MCF 10A (cell line): ENCODE results near the gene RAB5B. TPM values are rescaled to one million over a fixed set of nuclear protein-coding genes. Genes with fewer than 3 reads are reported as not detected.
"Not testable (repeated sequence)": the region's sequence is repeated elsewhere in the genome, so short reads cannot be mapped to it uniquely, and the experiment has no call there.

Experiments used
- BruUV-seq: library from RNA; stranded (reverse); fragments of 400-500 nt; replicated peaks from 2 replicates; lab custom pipeline; 2021; lab: Mats Ljungman, UMichigan
- CTCF ChIA-PET: fragments of 300-600 bp; sonication (Branson Sonifier 250); formaldehyde crosslinking; extraction: SDS; loops from one replicate; lab custom pipeline; 2021; ENCODE audit warnings: antibody characterized with exemption, inconsistent platforms; lab: Yijun Ruan, JAX
- POLR2A ChIA-PET: fragments of 300-600, 350-650 bp; sonication (Branson Sonifier 250); formaldehyde crosslinking; extraction: SDS; loops from one replicate; lab custom pipeline; 2020; ENCODE audit warnings: antibody characterized with exemption, inconsistent platforms; lab: Yijun Ruan, JAX
- DNase-seq: peaks from one replicate; pipeline ENCODE4 v3.0.0-alpha.2; 2018; ENCODE audit not compliant: unreplicated experiment
- H3K27ac Mint-ChIP-seq: one replicate; pipeline ENCODE4 v1.8.0; 2022; ENCODE audit warnings: mild to moderate bottlenecking, low read depth, mixed read lengths; ENCODE audit not compliant: unreplicated experiment
- H3K27me3 Mint-ChIP-seq: one replicate; pipeline ENCODE4 v1.8.0; 2022; ENCODE audit warnings: mixed read lengths; ENCODE audit not compliant: insufficient read depth, unreplicated experiment
- H3K36me3 Mint-ChIP-seq: one replicate; pipeline ENCODE4 v1.8.0; 2022; ENCODE audit warnings: mild to moderate bottlenecking, moderate library complexity, mixed read lengths; ENCODE audit not compliant: insufficient read depth, unreplicated experiment
- H3K4me1 Mint-ChIP-seq: one replicate; pipeline ENCODE4 v1.8.0; 2022; ENCODE audit warnings: mixed read lengths; ENCODE audit not compliant: insufficient read depth, unreplicated experiment
- H3K4me3 Mint-ChIP-seq: one replicate; pipeline ENCODE4 v1.8.0; 2022; ENCODE audit warnings: mild to moderate bottlenecking, moderate library complexity, mixed read lengths; ENCODE audit not compliant: unreplicated experiment
- H3K9me3 Mint-ChIP-seq: one replicate; pipeline ENCODE4 v1.8.0; 2022; ENCODE audit warnings: mixed read lengths; ENCODE audit not compliant: unreplicated experiment
- intact Hi-C: fragments of 100-400 bp; cut with micrococcal nuclease; formaldehyde crosslinking; loops from 2 replicates; pipeline ENCODE4 v1.14.1; 2022
- total RNA-seq: library from RNA; stranded (reverse); gene quantifications from 2 replicates; pipeline ENCODE4 v1.2.3, GENCODE V29; 2022
- TF ChIP-seq, protein P1 (sequence below): fragments of 200-600 bp; IDR thresholded peaks from one replicate; pipeline ENCODE4 v1.8.0; 2022; ENCODE audit warnings: antibody characterized with exemption, mild to moderate bottlenecking; ENCODE audit not compliant: unreplicated experiment

The RAB5B gene
- total RNA-seq, 1 experiment from 2014 or later, result 67.4 TPM

DNA sequence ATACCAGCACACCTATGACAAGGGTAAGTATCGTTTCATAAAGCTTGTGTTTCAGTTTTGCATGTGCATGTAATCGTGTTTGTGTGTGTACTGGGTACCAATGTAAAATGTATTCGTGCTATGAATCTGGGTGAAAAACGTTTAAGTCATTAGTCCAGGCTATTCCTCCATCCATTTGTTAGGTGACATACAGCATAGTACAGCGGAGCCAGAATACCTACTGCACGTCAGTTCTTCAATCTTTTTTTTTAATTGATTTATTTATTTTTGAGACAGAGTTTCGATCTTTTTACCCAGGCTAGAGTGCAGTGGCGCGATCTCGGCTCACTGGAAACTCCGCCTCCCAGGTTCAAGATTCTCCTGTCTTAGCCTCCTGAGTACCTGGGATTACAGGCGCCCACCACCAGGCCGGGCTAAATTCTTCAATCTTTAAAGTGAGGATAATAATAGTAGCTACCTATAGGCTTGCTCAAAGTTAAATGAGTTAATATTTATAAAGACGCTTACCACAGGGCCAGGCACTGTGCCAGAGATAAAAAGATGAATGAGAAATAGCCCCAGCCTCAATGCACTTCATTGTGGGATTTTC, 67.2 kb downstream of the RAB5B start:
- intact Hi-C loops, result loop anchor here (1.0 to 5.0 kb wide), 5 partner anchors 45 to 302 kb away; partner anchors contain the start of genes ORMDL2 and SARNP
- TF ChIP-seq, protein P1, sequence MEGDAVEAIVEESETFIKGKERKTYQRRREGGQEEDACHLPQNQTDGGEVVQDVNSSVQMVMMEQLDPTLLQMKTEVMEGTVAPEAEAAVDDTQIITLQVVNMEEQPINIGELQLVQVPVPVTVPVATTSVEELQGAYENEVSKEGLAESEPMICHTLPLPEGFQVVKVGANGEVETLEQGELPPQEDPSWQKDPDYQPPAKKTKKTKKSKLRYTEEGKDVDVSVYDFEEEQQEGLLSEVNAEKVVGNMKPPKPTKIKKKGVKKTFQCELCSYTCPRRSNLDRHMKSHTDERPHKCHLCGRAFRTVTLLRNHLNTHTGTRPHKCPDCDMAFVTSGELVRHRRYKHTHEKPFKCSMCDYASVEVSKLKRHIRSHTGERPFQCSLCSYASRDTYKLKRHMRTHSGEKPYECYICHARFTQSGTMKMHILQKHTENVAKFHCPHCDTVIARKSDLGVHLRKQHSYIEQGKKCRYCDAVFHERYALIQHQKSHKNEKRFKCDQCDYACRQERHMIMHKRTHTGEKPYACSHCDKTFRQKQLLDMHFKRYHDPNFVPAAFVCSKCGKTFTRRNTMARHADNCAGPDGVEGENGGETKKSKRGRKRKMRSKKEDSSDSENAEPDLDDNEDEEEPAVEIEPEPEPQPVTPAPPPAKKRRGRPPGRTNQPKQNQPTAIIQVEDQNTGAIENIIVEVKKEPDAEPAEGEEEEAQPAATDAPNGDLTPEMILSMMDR, result no peak
- DNase-seq, result no peak
- H3K4me1 Mint-ChIP-seq, result no peaks in the 10 kb centered on the region
- peaks cover 46% of the 10 kb centered on the region for H3K36me3 Mint-ChIP-seq
- peak overlapping the region; percentile 81 for H3K4me3 Mint-ChIP-seq
- no peaks in the 10 kb centered on the region for H3K27me3 Mint-ChIP-seq
- no peaks in the 10 kb centered on the region for H3K9me3 Mint-ChIP-seq
- ChIA-PET POLR2A (interaction anchor here (0.5 to 3.4 kb wide), 23 partner anchors 9 to 302 kb away, joined by 3 to 25 read pairs (median 4); partner anchors contain the start of genes DGKA, DNAJC14, ESYT1 and PA2G4), CTCF (interaction anchor here (0.5 to 2.5 kb wide), 26 partner anchors 12 to 1606 kb away, joined by 3 to 25 read pairs (median 4); partner anchors contain the start of genes DNAJC14, ORMDL2, SARNP and SUOX)
- TSS peak; percentile 90 for BruUV-seq
- peak overlapping the region; percentile 91 for H3K27ac Mint-ChIP-seq

DNA sequence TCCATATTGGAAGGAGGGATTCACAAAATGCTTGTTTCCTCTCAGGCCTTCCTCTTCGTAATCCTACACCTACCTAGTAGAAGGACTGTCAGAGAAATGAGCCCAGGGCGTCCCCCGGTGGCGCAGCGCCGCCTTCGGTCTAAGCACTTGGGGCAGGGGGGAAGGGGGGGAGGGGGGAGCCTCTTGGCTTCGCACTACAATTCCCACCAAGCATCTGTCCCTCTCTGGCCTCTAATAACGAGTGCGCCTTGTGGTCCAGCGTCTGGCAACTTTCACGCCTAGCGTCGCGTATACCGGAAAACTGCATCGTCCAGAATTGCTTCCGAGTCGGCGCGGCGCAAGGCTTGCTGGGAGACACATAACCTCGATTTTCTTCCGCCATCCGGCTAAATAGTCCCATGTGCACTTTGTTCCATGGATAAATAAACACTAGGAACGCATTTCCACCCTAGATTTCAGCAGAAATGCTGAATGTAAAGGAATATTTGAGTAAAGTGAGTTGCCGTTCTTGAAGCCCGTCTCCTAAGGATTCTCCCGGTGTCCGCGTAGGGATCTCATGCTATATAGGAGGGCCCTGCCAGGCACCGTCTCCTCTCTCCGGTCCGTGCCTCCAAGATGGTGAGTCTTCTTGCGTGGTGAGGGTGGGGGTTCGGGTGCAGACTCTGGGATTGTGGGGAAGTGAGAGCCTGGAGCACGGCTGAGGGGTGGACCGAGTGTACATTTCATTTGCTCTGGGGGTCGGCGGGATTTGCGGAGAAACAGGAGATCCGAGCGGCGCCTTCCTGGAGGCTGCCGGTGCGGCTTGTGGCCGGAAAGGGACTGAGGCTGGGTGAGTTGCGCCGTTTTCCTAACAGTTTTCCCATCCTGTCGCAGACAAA, 67.9 kb downstream of the RAB5B start, which contains the start of gene RPS26:
Gene RPS26 (plus strand): TSS at position 367 of the 878 bp plus-strand sequence. CDS start 249 bp downstream, at position 616.
- POLR2A ChIA-PET, result interaction anchor here (0.5 to 3.6 kb wide), 14 partner anchors 9 to 180 kb away, joined by 3 to 25 read pairs (median 4); partner anchors contain the start of genes ESYT1, RAB5B, RNF41 and SUOX
- Mint-ChIP-seq H3K4me3 (peak within 1 kb of the TSS; percentile 81), H3K36me3 (peaks cover 54% of the 10 kb centered on the region), H3K4me1 (peaks cover 7% of the 10 kb centered on the region), H3K27me3 (no peaks in the 10 kb centered on the region), H3K9me3 (no peaks in the 10 kb centered on the region), H3K27ac (peak within 1 kb of the TSS; percentile 91)
- TF ChIP-seq, protein P1, result peak; percentile 33
- CTCF ChIA-PET, result interaction anchor here (0.7 to 2.5 kb wide), 14 partner anchors 12 to 1607 kb away, joined by 3 to 25 read pairs (median 4); partner anchors contain the start of genes DNAJC14 and SUOX
- intact Hi-C loops, result loop anchor here (1.0 to 5.0 kb wide), 5 partner anchors 45 to 302 kb away; partner anchors contain the start of genes ORMDL2 and SARNP
- BruUV-seq, result no TSS peak
- DNase-seq, result peak; percentile 99

DNA sequence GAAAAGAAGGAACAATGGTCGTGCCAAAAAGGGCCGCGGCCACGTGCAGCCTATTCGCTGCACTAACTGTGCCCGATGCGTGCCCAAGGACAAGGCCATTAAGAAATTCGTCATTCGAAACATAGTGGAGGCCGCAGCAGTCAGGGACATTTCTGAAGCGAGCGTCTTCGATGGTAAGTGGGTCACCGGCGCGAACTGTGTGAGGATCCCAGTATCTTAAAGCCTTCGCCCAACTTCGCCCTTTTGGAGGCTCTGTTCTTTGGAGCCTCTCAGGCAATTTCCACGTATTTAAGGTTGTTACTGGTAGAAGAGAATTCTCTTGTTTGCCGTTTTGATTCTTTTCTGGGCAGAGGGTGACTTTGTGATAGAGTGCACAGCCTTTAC, 68.5 kb downstream of the RAB5B start:
- Mint-ChIP-seq H3K4me3 (peak overlapping the region; percentile 81), H3K36me3 (peaks cover 57% of the 10 kb centered on the region), H3K27ac (peak overlapping the region; percentile 91)
- CTCF ChIA-PET, H3K9me3 Mint-ChIP-seq, H3K27me3 Mint-ChIP-seq, H3K4me1 Mint-ChIP-seq, DNase-seq: not testable (repeated sequence)
- TSS peak; percentile 84 for BruUV-seq
- POLR2A ChIA-PET, result interaction anchor here (0.5 to 6.1 kb wide), 4 partner anchors 31 to 77 kb away, joined by 4 to 65 read pairs (median 13); partner anchors contain the start of genes PA2G4 and SUOX
- intact Hi-C loops, result loop anchor here (5.0 kb wide), 1 partner anchor 225 kb away; the partner anchor contains the start of genes ORMDL2 and SARNP

DNA sequence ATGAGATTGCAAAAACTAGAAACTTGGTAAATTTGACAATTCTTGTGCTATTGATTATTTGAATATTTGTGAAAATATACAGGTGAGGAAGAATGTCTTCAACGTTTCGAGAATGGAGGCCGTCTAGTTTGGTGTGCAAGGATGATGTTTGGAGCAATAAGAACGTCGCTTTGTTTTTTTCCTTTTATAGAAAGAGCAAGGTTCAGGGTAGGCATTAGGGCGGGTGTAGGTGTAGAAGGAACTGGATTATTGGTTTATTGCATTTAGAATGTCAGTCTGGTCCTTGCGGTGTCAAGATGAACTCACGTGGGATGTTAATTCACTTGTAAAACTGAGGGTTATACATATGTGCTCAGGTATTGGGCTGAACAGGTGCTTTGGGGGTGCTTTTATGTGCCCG, 69.0 kb downstream of the RAB5B start:
- H3K4me1 Mint-ChIP-seq, result peaks cover 7% of the 10 kb centered on the region
- peak overlapping the region; percentile 81 for H3K4me3 Mint-ChIP-seq
- ChIA-PET CTCF (interaction anchor here (1.3 kb wide), 1 partner anchor 304 kb away, joined by 4 read pairs; no protein-coding TSS in a partner anchor), POLR2A (interaction anchor here (0.5 to 6.1 kb wide), 6 partner anchors 32 to 147 kb away, joined by 4 to 65 read pairs (median 6); partner anchors contain the start of genes PA2G4, SMARCC2 and SUOX)
- no TSS peak for BruUV-seq
- no peak for DNase-seq
- intact Hi-C loops, result loop anchor here (5.0 kb wide), 1 partner anchor 226 kb away; the partner anchor contains the start of genes ORMDL2 and SARNP
- TF ChIP-seq, protein P1, result no peak
- H3K9me3 Mint-ChIP-seq, result no peaks in the 10 kb centered on the region
- no peaks in the 10 kb centered on the region for H3K27me3 Mint-ChIP-seq
- peak overlapping the region; percentile 74 for H3K27ac Mint-ChIP-seq
- peaks cover 58% of the 10 kb centered on the region for H3K36me3 Mint-ChIP-seq
